Spleen (tissue), 11 donors: ENCODE measurements around the gene TYW1. TPM values are rescaled to one million over a fixed set of nuclear protein-coding genes. Genes with fewer than 3 reads are reported as not detected.
"Not testable (repeated sequence)": the region's sequence is repeated elsewhere in the genome, so short reads cannot be mapped to it uniquely, and the experiment has no call there.

ENCODE experiments used
- DNase-seq: peaks from one replicate; pipeline ENCODE4 v3.0.0-alpha.2; 2020
- H3K27ac ChIP-seq, 8 donors: fragments of 200-600 bp; sonication (generic) in 7 of 8; 1 replicate in 4 of 8; 2 replicates in 4 of 8; pipeline versions ENCODE4 v1.5.0 to v1.8.0; 2016 to 2021; ENCODE audit warnings: inconsistent platforms in 4 of 8, mild to moderate bottlenecking in 4 of 8, moderate library complexity in 1 of 8
- H3K27me3 ChIP-seq, 7 donors: fragments of 200-600 bp; sonication (generic) in 6 of 7; replicated peaks in 1 of 7; 1 replicate in 4 of 7; 2 replicates in 3 of 7; pipeline versions ENCODE4 v1.5.0 to v1.8.0; 2016 to 2021; ENCODE audit warnings: inconsistent platforms in 3 of 7, mild to moderate bottlenecking in 1 of 7
- H3K36me3 ChIP-seq, 6 donors: fragments of 200-600 bp; sonication (generic) in 5 of 6; 1 replicate in 4 of 6; 2 replicates in 2 of 6; pipeline versions ENCODE4 v1.5.0 to v1.8.0; 2016 to 2021; ENCODE audit warnings: inconsistent platforms in 2 of 6
- H3K4me1 ChIP-seq, 6 donors: fragments of 200-600 bp; sonication (generic) in 5 of 6; 1 replicate in 3 of 6; 2 replicates in 3 of 6; pipeline versions ENCODE4 v1.5.0 to v1.8.0; 2016 to 2021; ENCODE audit warnings: inconsistent platforms in 3 of 6
- H3K4me3 ChIP-seq, 8 donors: fragments of 200-600 bp; sonication (generic) in 7 of 8; 1 replicate in 4 of 8; 2 replicates in 4 of 8; pipeline versions ENCODE4 v1.5.0 to v1.8.0; 2016 to 2021; ENCODE audit warnings: inconsistent platforms in 4 of 8, mild to moderate bottlenecking in 4 of 8, moderate library complexity in 2 of 8
- H3K9me3 ChIP-seq, 8 donors: fragments of 200-600 bp; sonication (generic) in 7 of 8; 1 replicate in 4 of 8; 2 replicates in 4 of 8; pipeline versions ENCODE4 v1.5.0 to v1.8.0; 2016 to 2021; ENCODE audit warnings: inconsistent platforms in 4 of 8
- CTCF ChIP-seq, 11 experiments: fragments of 200-600 bp in 7 of 11; fragments of 450-650 bp in 4 of 11; sonication (generic) in 4 of 11; IDR thresholded peaks in 8 of 11; conservative IDR thresholded peaks in 3 of 11; 1 replicate in 7 of 11; 2 replicates in 4 of 11; pipeline versions ENCODE4 v1.4.0 to v1.8.0; 2016 to 2021; ENCODE audit warnings: antibody characterized with exemption in 11 of 11, inconsistent platforms in 4 of 11, mild to moderate bottlenecking in 1 of 11
- POLR2A ChIP-seq, 3 donors: fragments of 450-650 bp; IDR thresholded peaks; one replicate each; pipeline ENCODE4 v1.5.1; 2017; ENCODE audit warnings: antibody characterized with exemption in 3 of 3, mild to moderate bottlenecking in 1 of 3
- POLR2AphosphoS5 ChIP-seq, 3 donors: sonication (generic); formaldehyde crosslinking; IDR thresholded peaks; one replicate each; pipeline ENCODE4 v1.5.1; 2017; ENCODE audit warnings: antibody characterized with exemption in 3 of 3
- WGBS, 5 donors: extraction: QIAGEN DNeasy Blood & Tissue Kit in 3 of 5; methylation state at CpG; one replicate each; pipeline versions ENCODE4 v1.1.5 to v1.1.7; 2013 to 2018; 5-methylcytosine and 5-hydroxymethylcytosine counted together
- intact Hi-C: fragments of 100-400 bp; cut with DNase I; formaldehyde crosslinking; loops from one replicate; pipeline ENCODE4 v1.15.0; 2023; ENCODE audit warnings: low total_unique reads
- polyA plus RNA-seq, 3 donors: library from polyadenylated mRNA; stranded (reverse); fragments of 200-250 nt; gene quantifications; one replicate each; pipeline ENCODE4 v1.2.1, GENCODE V29; 2013
- total RNA-seq, 7 donors: library from RNA; depleted of rRNA in 3 of 7; stranded (reverse); fragments of >200 nt in 3 of 7; fragmentation: NEBNext Ultra II Directional in 4 of 7; extraction: Animal tissue kit (Norgen Biotek cat#: 25700) in 4 of 7; gene quantifications; one replicate each; pipeline versions ENCODE4 v1.1.0 to v1.2.1, GENCODE V29; 2016 to 2021
- donor health status: healthy with polysubstance abuse.
- donor health status: DM: no; HTN: no; CAD: no; lungs with moderate emphysema.
- donor health status: DM: no; HTN: no; CAD: no.
- donor health status: Bipolar disorder and iron deficiency.
- donor health status: healthy.
- donor health status: DM: no; HTN: no; CAD: no.
- donor health status: DM: yes; HTN: yes; CAD: no.

Gene TYW1
- total and polyA plus RNA-seq, 10 donors = 4.9 to 83.6 (median 20.8) TPM

DNA sequence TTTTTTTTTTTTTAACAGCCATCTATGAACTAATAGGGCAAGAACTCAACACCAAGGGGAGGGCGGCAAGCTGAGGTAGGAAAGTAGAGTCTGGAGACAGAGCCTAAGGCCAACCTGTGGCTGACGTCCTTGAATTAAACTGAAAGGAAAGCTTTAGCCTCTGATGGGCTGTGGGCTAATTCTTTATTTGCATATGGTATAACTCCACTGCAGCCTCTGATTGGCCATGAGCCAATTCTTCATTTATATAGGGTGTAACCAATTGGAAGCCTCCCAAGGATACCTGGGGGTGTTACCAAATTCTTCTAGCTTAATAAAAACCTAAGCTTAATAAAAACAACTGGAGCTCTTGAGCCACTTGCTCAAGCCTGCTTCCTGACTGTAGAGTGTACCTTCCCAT lies 10.3 kb downstream of the TYW1 start:
- no peaks in the 10 kb centered on the region for H3K27me3 ChIP-seq
- no peaks in the 10 kb centered on the region for H3K4me1 ChIP-seq
- no peaks in the 10 kb centered on the region for H3K9me3 ChIP-seq
- intact Hi-C loops = no loop called here
- H3K4me3 ChIP-seq = no peak overlapping the region
- DNase-seq = no peak
- TF ChIP-seq CTCF (IDR thresholded peaks at IDR 0.05 in 8 of 11, conservative IDR thresholded peaks at IDR 0.05 in 3 of 11) (no peak), POLR2AphosphoS5 (IDR thresholded peaks at IDR 0.05) (no peak), POLR2A (IDR thresholded peaks at IDR 0.05) (no peak)
- peaks cover 0 to 96% (median 63%) of the 10 kb centered on the region in 6 donors for H3K36me3 ChIP-seq
- WGBS, 5 donors = 75 to 98% (median 86%) methylated on average over 2 of the region's 2 CpGs
- H3K27ac ChIP-seq = no peak overlapping the region

DNA sequence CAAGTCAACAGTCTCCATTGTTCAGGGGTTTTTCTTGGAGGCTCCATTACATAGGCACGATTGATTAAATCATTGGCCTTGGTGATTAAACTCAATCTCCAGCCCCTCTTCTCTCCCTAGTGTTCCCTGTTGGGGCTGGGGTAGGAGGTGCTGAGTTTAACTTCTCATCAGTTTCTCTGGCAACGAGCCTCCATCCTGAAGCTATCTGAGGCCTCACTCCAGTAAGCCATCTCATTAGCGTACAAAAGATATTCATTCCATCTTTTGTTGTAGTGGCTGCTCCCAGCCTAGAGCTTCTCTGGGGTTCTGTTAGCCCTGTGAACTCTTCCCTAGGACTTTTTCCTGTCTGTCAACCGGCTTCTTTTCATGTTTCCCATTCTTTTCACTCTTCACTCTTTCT lies 11.6 kb downstream of the TYW1 start:
- H3K36me3 ChIP-seq = peaks cover 0 to 98% (median 70%) of the 10 kb centered on the region in 6 donors
- H3K27ac ChIP-seq = no peak overlapping the region
- no peaks in the 10 kb centered on the region for H3K27me3 ChIP-seq
- TF ChIP-seq CTCF (IDR thresholded peaks at IDR 0.05 in 8 of 11, conservative IDR thresholded peaks at IDR 0.05 in 3 of 11) (no peak), POLR2AphosphoS5 (IDR thresholded peaks at IDR 0.05) (no peak), POLR2A (IDR thresholded peaks at IDR 0.05) (no peak)
- H3K9me3 ChIP-seq = no peaks in the 10 kb centered on the region
- no peak overlapping the region for H3K4me3 ChIP-seq
- no peaks in the 10 kb centered on the region for H3K4me1 ChIP-seq
- no peak for DNase-seq
- intact Hi-C loops = no loop called here
- 91 to 98% (median 96%) methylated on average over 4 of the region's 4 CpGs for WGBS, 5 donors

GRCh38 chr7:67009677-67010076 lies 13.0 kb downstream of the TYW1 start:
- H3K4me3 ChIP-seq, H3K27ac ChIP-seq, H3K4me1 ChIP-seq, DNase-seq, H3K27me3 ChIP-seq, H3K9me3 ChIP-seq, intact Hi-C loops: not testable (repeated sequence)
- WGBS, 5 donors = 89 to 94% (median 91%) methylated on average over 3 of the region's 3 CpGs
- peaks cover 0 to 100% (median 82%) of the 10 kb centered on the region in 6 donors for H3K36me3 ChIP-seq

GRCh38 chr7:67014076-67014622 lies 17.5 kb downstream of the TYW1 start:
- H3K27me3 ChIP-seq, DNase-seq, H3K9me3 ChIP-seq, intact Hi-C loops, H3K4me1 ChIP-seq, H3K4me3 ChIP-seq: not testable (repeated sequence)
- H3K27ac ChIP-seq = peak overlapping the region in 3 of 8 donors; percentile 14 to 38 (median 37)
- 69 to 92% (median 80%) methylated on average over 9 of the region's 9 CpGs for WGBS, 5 donors
- H3K36me3 ChIP-seq = peaks cover 0 to 100% (median 75%) of the 10 kb centered on the region in 6 donors

DNA sequence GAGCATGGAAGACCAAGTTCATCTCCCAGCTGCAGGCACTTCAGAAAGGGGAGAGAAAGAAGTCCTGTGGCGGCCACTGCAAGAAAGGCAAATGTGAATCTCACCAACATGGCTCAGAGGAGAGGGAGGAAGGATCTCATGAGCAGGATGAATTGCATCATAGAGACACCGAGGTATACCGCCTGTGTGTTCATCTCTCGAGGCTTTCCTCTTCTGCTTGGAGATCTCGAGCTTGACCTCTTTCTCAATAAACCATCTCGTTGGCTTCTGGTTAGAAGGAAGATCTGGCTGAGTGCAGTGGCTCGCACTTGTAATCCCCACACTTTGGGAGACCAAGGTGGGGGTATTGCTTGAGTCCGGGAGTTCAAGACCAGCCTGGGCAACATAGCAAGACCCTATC lies 21.3 kb downstream of the TYW1 start:
- DNase-seq, H3K9me3 ChIP-seq, H3K27me3 ChIP-seq, H3K4me1 ChIP-seq, intact Hi-C loops, H3K4me3 ChIP-seq: not testable (repeated sequence)
- H3K36me3 ChIP-seq = peaks cover 0 to 100% (median 79%) of the 10 kb centered on the region in 6 donors
- WGBS, 5 donors = 57 to 77% (median 65%) methylated on average over 8 of the region's 8 CpGs
- peak overlapping the region in 5 of 8 donors; percentile 2 to 46 (median 35) for H3K27ac ChIP-seq

- intact Hi-C loops = no loop called here
- WGBS, 5 donors = 77 to 88% (median 81%) methylated on average over 7 of the region's 7 CpGs
- no peak for DNase-seq
- no peak for TF ChIP-seq POLR2A (IDR thresholded peaks at IDR 0.05)
- TF ChIP-seq CTCF (IDR thresholded peaks at IDR 0.05 in 8 of 11, conservative IDR thresholded peaks at IDR 0.05 in 3 of 11) = no peak
- no peak for TF ChIP-seq POLR2AphosphoS5 (IDR thresholded peaks at IDR 0.05)
- Histone ChIP-seq H3K27me3 (no peaks in the 10 kb centered on the region), H3K9me3 (no peaks in the 10 kb centered on the region), H3K4me1 (peaks cover 0 to 8% (median 0%) of the 10 kb centered on the region in 6 donors), H3K27ac (no peak overlapping the region), H3K36me3 (peaks cover 0 to 100% (median 77%) of the 10 kb centered on the region in 6 donors), H3K4me3 (no peak overlapping the region)
These were observed 22.3 kb downstream of the TYW1 start for GRCh38 chr7:67018940-67019339.
